GM12878 (cell line): ENCODE results near the gene CLIC5. TPM values are rescaled to one million over a fixed set of nuclear protein-coding genes. Genes with fewer than 3 reads are reported as not detected.

ENCODE experiments used
- ATAC-seq: fragments of 200-7000 bp; cut with Tn5 transposase; 3 replicates; pipeline ENCODE4 v1.9.1; 2020; ENCODE audit warnings: mild to moderate bottlenecking, moderate library complexity
- BruUV-seq: library from RNA; stranded (reverse); fragments of 400-500 nt; replicated peaks from 2 replicates; lab custom pipeline; 2021; lab: Mats Ljungman, UMichigan
- CTCF ChIA-PET: fragments of 300-600 bp; sonication (Branson Sonifier 250); formaldehyde crosslinking; extraction: SDS; loops from one replicate; lab custom pipeline; 2021; ENCODE audit warnings: inconsistent platforms; lab: Yijun Ruan, JAX
- POLR2A ChIA-PET: fragments of 350-600 bp; formaldehyde crosslinking; extraction: SDS; loops from one replicate; lab custom pipeline; 2021; ENCODE audit warnings: inconsistent platforms; lab: Charles Lee
- RAD21 ChIA-PET: fragments of 300-600 bp; sonication (Branson Sonifier 250); formaldehyde crosslinking; loops from one replicate; lab custom pipeline; 2023; ENCODE audit warnings: antibody characterized with exemption; ENCODE audit not compliant: unreplicated experiment; lab: Charles Lee
- SMC1A ChIA-PET: fragments of 300-600 bp; sonication (Branson Sonifier 250); formaldehyde crosslinking; loops from one replicate; lab custom pipeline; 2023; ENCODE audit not compliant: unreplicated experiment, uncharacterized antibody; lab: Charles Lee
- DNase-seq: peaks from one replicate; pipeline ENCODE4 v3.0.0-alpha.2; 2011; ENCODE audit warnings: low read depth, low spot score
- FAIRE-seq: peaks from 3 replicates; lab custom pipeline; 2011; peaks lifted over from hg19 to GRCh38; lab: Jason Lieb, UNC
- H2AFZ ChIP-seq: 2 replicates; pipeline ENCODE4 v1.6.0; 2011; ENCODE audit warnings: low read depth, low read length, control low read depth; ENCODE audit not compliant: control insufficient read depth
- H3K27ac ChIP-seq: 2 replicates; pipeline ENCODE4 v1.5.1; 2011; ENCODE audit warnings: control low read depth; ENCODE audit not compliant: control insufficient read depth, insufficient read depth
- H3K27me3 ChIP-seq, 2 experiments: replicated peaks in 1 of 2; 2 replicates each; pipeline versions ENCODE4 v1.6.0 to v1.6.1; 2011; ENCODE audit warnings: low read length in 1 of 2; ENCODE audit not compliant: control insufficient read depth in 2 of 2, insufficient read depth in 2 of 2
- H3K36me3 ChIP-seq, 2 experiments: 2 replicates each; pipeline ENCODE4 v1.5.1; 2011; ENCODE audit warnings: low read length in 1 of 2; ENCODE audit not compliant: control insufficient read depth in 2 of 2, insufficient read depth in 2 of 2
- H3K4me1 ChIP-seq: 2 replicates; pipeline ENCODE4 v1.6.1; 2011; ENCODE audit warnings: mild to moderate bottlenecking, low read length, moderate library complexity, mixed read lengths; ENCODE audit not compliant: control insufficient read depth, insufficient read depth
- H3K4me2 ChIP-seq: 2 replicates; pipeline ENCODE4 v1.6.0; 2011; ENCODE audit warnings: control low read depth; ENCODE audit not compliant: control insufficient read depth, insufficient read depth
- H3K4me3 ChIP-seq: fragments of 200-600 bp; sonication (generic); 2 replicates; pipeline ENCODE4 v1.5.1; 2016
- H3K79me2 ChIP-seq: 2 replicates; pipeline ENCODE4 v1.6.0; 2011; ENCODE audit warnings: low read length; ENCODE audit not compliant: control insufficient read depth, insufficient read depth
- H3K9ac ChIP-seq: 2 replicates; pipeline ENCODE4 v1.8.0; 2011; ENCODE audit warnings: low read length, control low read depth, mixed read lengths; ENCODE audit not compliant: control insufficient read depth, insufficient read depth
- H3K9me3 ChIP-seq: replicated peaks from 3 replicates; pipeline ENCODE4 v1.5.1; 2011; ENCODE audit warnings: mild to moderate bottlenecking, low read length; ENCODE audit not compliant: control insufficient read depth, insufficient read depth
- H4K20me1 ChIP-seq: 2 replicates; pipeline ENCODE4 v1.6.0; 2011; ENCODE audit not compliant: control insufficient read depth, insufficient read depth
- BMI1 ChIP-seq: fragments of 450-650 bp; IDR thresholded peaks from 2 replicates; pipeline ENCODE4 v1.6.1; 2016; ENCODE audit warnings: mild to moderate bottlenecking, moderate library complexity, borderline replicate concordance
- CEBPZ ChIP-seq: fragments of 150-350 bp; IDR thresholded peaks from 2 replicates; pipeline ENCODE4 v1.6.1; 2016; ENCODE audit warnings: low read depth, low read length
- CHD2 ChIP-seq: IDR thresholded peaks from 2 replicates; pipeline ENCODE4 v1.6.1; 2011; ENCODE audit warnings: low read depth, low read length, improper control_type of control experiment, borderline replicate concordance
- CHD4 ChIP-seq: fragments of 200-600 bp; sonication (generic); IDR thresholded peaks from 2 replicates; pipeline ENCODE4 v1.6.1; 2016; ENCODE audit warnings: mild to moderate bottlenecking
- ESRRA ChIP-seq: IDR thresholded peaks from 2 replicates; pipeline ENCODE4 v1.6.1; 2012; ENCODE audit warnings: mild to moderate bottlenecking, low read length, improper control_type of control experiment
- HDGF ChIP-seq: fragments of 450-650 bp; IDR thresholded peaks from 2 replicates; pipeline ENCODE4 v1.6.1; 2016; ENCODE audit warnings: antibody characterized with exemption
- JUND ChIP-seq: IDR thresholded peaks from 2 replicates; pipeline ENCODE4 v1.6.1; 2012; ENCODE audit warnings: low read depth, mild to moderate bottlenecking, low read length, improper control_type of control experiment, moderate library complexity
- MEF2B ChIP-seq: fragments of 450-650 bp; IDR thresholded peaks from 2 replicates; pipeline ENCODE4 v1.6.1; 2018; ENCODE audit warnings: mild to moderate bottlenecking, moderate library complexity; ENCODE audit not compliant: partially characterized antibody, poor library complexity, severe bottlenecking
- NFYA ChIP-seq: IDR thresholded peaks from 2 replicates; pipeline ENCODE4 v1.6.1; 2011; ENCODE audit warnings: low read depth, mild to moderate bottlenecking, low read length, improper control_type of control experiment, borderline replicate concordance
- NFYB ChIP-seq: IDR thresholded peaks from 2 replicates; pipeline ENCODE4 v1.6.1; 2011; ENCODE audit warnings: low read depth, mild to moderate bottlenecking, low read length, improper control_type of control experiment, moderate library complexity; ENCODE audit not compliant: insufficient read depth
- PBX3 ChIP-seq: IDR thresholded peaks from 2 replicates; pipeline ENCODE4 v1.6.1; 2011; ENCODE audit warnings: mild to moderate bottlenecking, low read depth, low read length, moderate library complexity; ENCODE audit not compliant: insufficient replicate concordance
- RELA ChIP-seq: fragments of 450-650 bp; IDR thresholded peaks from 2 replicates; pipeline ENCODE4 v1.8.0; 2014; ENCODE audit warnings: borderline replicate concordance; ENCODE audit not compliant: partially characterized antibody
- SMAD5 ChIP-seq: IDR thresholded peaks from 2 replicates; pipeline ENCODE4 v1.6.1; 2016; ENCODE audit warnings: antibody characterized with exemption, low read depth
- TCF7 ChIP-seq: IDR thresholded peaks from 2 replicates; pipeline ENCODE4 v1.6.1; 2014; ENCODE audit warnings: antibody characterized with exemption, borderline replicate concordance
- USF1 ChIP-seq: IDR thresholded peaks from 2 replicates; pipeline ENCODE4 v1.6.1; 2011; ENCODE audit warnings: borderline replicate concordance, low read depth, mild to moderate bottlenecking, moderate library complexity, mixed read lengths, low read length; ENCODE audit not compliant: insufficient read depth; ENCODE audit errors: extremely low read length
- ZNF217 ChIP-seq: fragments of 450-650 bp; IDR thresholded peaks from 2 replicates; pipeline ENCODE4 v1.6.1; 2017; ENCODE audit warnings: antibody characterized with exemption, mild to moderate bottlenecking
- WGBS: methylation state at CpG from one replicate; pipeline ENCODE4 v1.1.6; 2016; ENCODE audit warnings: low lambda C conversion rate; ENCODE audit not compliant: insufficient replicate concordance, insufficient coverage; ENCODE audit errors: missing lambda C conversion rate; 5-methylcytosine and 5-hydroxymethylcytosine counted together
- in situ Hi-C: fragments of 300-500 bp; cut with MboI; formaldehyde crosslinking; loops from 9 replicates; pipeline ENCODE4 v1.14.3; 2018; ENCODE audit warnings: mixed read lengths
- intact Hi-C: fragments of 100-400 bp; cut with micrococcal nuclease; formaldehyde crosslinking; loops from one replicate; pipeline ENCODE4 v1.14.2; 2022; ENCODE audit not compliant: unreplicated experiment
- polyA plus RNA-seq, 11 experiments: library from polyadenylated mRNA; depleted of rRNA in 4 of 11; unstranded in 6 of 11; stranded (reverse) in 5 of 11; fragments of >200 nt; fragmentation: Nextera tagmentation in 4 of 11; fragmentation: Illumina TruSeq in 1 of 11; extraction: Ambion mirVana in 4 of 11; extraction: Trizol in 1 of 11; gene quantifications; 1 replicate in 1 of 11; 2 replicates in 10 of 11; pipeline versions ENCODE4 v1.2.1 to v1.2.3, GENCODE V29; 2011 to 2016; ENCODE audit warnings: inconsistent platforms in 2 of 11, missing spikeins in 2 of 11, low read depth in 1 of 11
- total RNA-seq, 4 experiments: library from RNA; depleted of rRNA in 3 of 4; stranded (reverse); fragments of >200 nt in 3 of 4; fragmentation: Illumina TruSeq in 1 of 4; extraction: Trizol in 1 of 4; gene quantifications; 2 replicates each; pipeline versions ENCODE4 v1.2.1 to v1.2.3, GENCODE V29; 2013 to 2021

The CLIC5 gene
- total and polyA plus RNA-seq, 10 of the 15 experiments (the other 5 are each of a cell fraction or from before 2014, with no cell fraction given), result 0.01 to 0.08 (median 0.02) TPM; not detected in 7

- H3K27me3 ChIP-seq, result no peaks in the 10 kb centered on the region; a peak in 1 of 4 replicates
- no peak overlapping the region for H2AFZ ChIP-seq
- ChIA-PET CTCF (interaction anchor here (1.8 kb wide), 1 partner anchor 21 kb away, joined by 5 read pairs; no protein-coding TSS in a partner anchor), SMC1A (interaction anchor here (1.1 to 2.1 kb wide), 2 partner anchors 13 to 29 kb away, joined by 3 to 6 read pairs; no protein-coding TSS in a partner anchor), POLR2A (no interaction called here), RAD21 (interaction anchor here (0.9 kb wide), 2 partner anchors 28 to 180 kb away, joined by 3 read pairs; no protein-coding TSS in a partner anchor)
- no peak overlapping the region for H3K4me2 ChIP-seq
- 78% methylated on average over 7 of the region's 7 CpGs for WGBS
- no peak for FAIRE-seq
- ATAC-seq, result no peak
- BruUV-seq, result no TSS peak
- intact Hi-C loops, result no loop called here
- no peaks in the 10 kb centered on the region for H3K9me3 ChIP-seq
- no peaks in the 10 kb centered on the region for H3K36me3 ChIP-seq
- no peak overlapping the region for H3K4me3 ChIP-seq
- no peaks in the 10 kb centered on the region for H3K4me1 ChIP-seq
- no peaks in the 10 kb centered on the region for H4K20me1 ChIP-seq
- no peaks in the 10 kb centered on the region for H3K79me2 ChIP-seq
- in situ Hi-C loops, result no loop called here
- H3K27ac ChIP-seq, result no peak overlapping the region
- DNase-seq, result no peak
- no peak overlapping the region for H3K9ac ChIP-seq
- TF ChIP-seq ESRRA, result no peak
- TF ChIP-seq NFYA, result no peak
- TF ChIP-seq PBX3, result no peak
- TF ChIP-seq HDGF, result no peak
- no peak for TF ChIP-seq RELA
- TF ChIP-seq TCF7, result no peak
- TF ChIP-seq NFYB, result no peak
- TF ChIP-seq CHD4, result no peak
- TF ChIP-seq CHD2, result no peak
- no peak for TF ChIP-seq BMI1
- no peak for TF ChIP-seq SMAD5
- TF ChIP-seq ZNF217, result no peak
- no peak for TF ChIP-seq JUND
- TF ChIP-seq CEBPZ, result no peak
- no peak for TF ChIP-seq USF1
- no peak for TF ChIP-seq MEF2B
These were observed 24.6 kb upstream of the CLIC5 start for GRCh38 chr6:46040288-46040687.
